HG03378 (cell line): ENCODE measurements around the gene SND1.
"Not testable (repeated sequence)": the region's sequence is repeated elsewhere in the genome, so short reads cannot be mapped to it uniquely, and the experiment has no call there.

Source experiments
- ATAC-seq: cut with Tn5 transposase; IDR thresholded peaks from one replicate; pipeline ENCODE4 v1.9.1; 2021; ENCODE audit warnings: mild to moderate bottlenecking, moderate library complexity; ENCODE audit not compliant: unreplicated experiment

Gene SND1

GRCh38 chr7:127900732-127901685 lies 249.0 kb downstream of the SND1 start:
- ATAC-seq: no peak

GRCh38 chr7:127901895-127902703 lies 250.1 kb downstream of the SND1 start:
- no peak for ATAC-seq

- not testable (repeated sequence) for ATAC-seq
Measured at GRCh38 chr7:127902753-127903152, 250.8 kb downstream of the SND1 start.

- no peak for ATAC-seq
Measured at GRCh38 chr7:127903892-127904669, 252.1 kb downstream of the SND1 start.

- ATAC-seq: no peak
Measured at GRCh38 chr7:127904670-127904985, 252.6 kb downstream of the SND1 start.

GRCh38 chr7:127905021-127905420 lies 253.0 kb downstream of the SND1 start:
- ATAC-seq: no peak

GRCh38 chr7:127905491-127906330 lies 253.7 kb downstream of the SND1 start:
- no peak for ATAC-seq

- ATAC-seq: no peak
Measured at GRCh38 chr7:127907110-127908040, 255.4 kb downstream of the SND1 start.

- no peak for ATAC-seq
Measured at GRCh38 chr7:127908430-127909258, 256.6 kb downstream of the SND1 start.

GRCh38 chr7:127909424-127910152 lies 257.6 kb downstream of the SND1 start:
- no peak for ATAC-seq

- ATAC-seq: no peak
Measured at GRCh38 chr7:127910670-127911069, 258.7 kb downstream of the SND1 start.

GRCh38 chr7:127911968-127912511 lies 260.0 kb downstream of the SND1 start:
- ATAC-seq: peak; percentile 77

- no peak for ATAC-seq
Measured at GRCh38 chr7:127912901-127913300, 260.9 kb downstream of the SND1 start.

GRCh38 chr7:127913686-127914085 lies 261.7 kb downstream of the SND1 start:
- ATAC-seq: no peak

- no peak for ATAC-seq
Measured at GRCh38 chr7:127914693-127915092, 262.7 kb downstream of the SND1 start.

GRCh38 chr7:127916735-127917134 lies 264.7 kb downstream of the SND1 start:
- no peak for ATAC-seq

- no peak for ATAC-seq
Measured at GRCh38 chr7:127918130-127918529, 266.1 kb downstream of the SND1 start.
